Thoracic aorta (tissue), 2 donors: Measurements from ENCODE around the gene SSR1. TPM values are rescaled to one million over a fixed set of nuclear protein-coding genes. Genes with fewer than 3 reads are reported as not detected.
"Not testable (repeated sequence)": the region's sequence is repeated elsewhere in the genome, so short reads cannot be mapped to it uniquely, and the experiment has no call there.

Source experiments
- ATAC-seq: fragments of 150-250 bp; one replicate; pipeline ENCODE4 v1.8.0; 2017; ENCODE audit warnings: low read depth; ENCODE audit not compliant: insufficient number of reproducible peaks, low FRiP score
- DNase-seq: peaks from one replicate; pipeline ENCODE4 v3.0.0-alpha.2; 2020; ENCODE audit warnings: low spot score
- H3K27ac ChIP-seq, 2 donors: fragments of 200-600 bp; sonication (generic); 1 replicate in 1 of 2; 2 replicates in 1 of 2; pipeline ENCODE4 v1.5.1; 2016; ENCODE audit warnings: mild to moderate bottlenecking in 2 of 2, moderate library complexity in 2 of 2
- H3K27me3 ChIP-seq: fragments of 200-600 bp; sonication (generic); replicated peaks from 2 replicates; pipeline ENCODE4 v1.6.0; 2016; ENCODE audit warnings: mild to moderate bottlenecking; ENCODE audit not compliant: insufficient read depth
- H3K36me3 ChIP-seq: fragments of 200-600 bp; sonication (generic); one replicate; pipeline ENCODE4 v1.5.1; 2016
- H3K4me1 ChIP-seq, 2 donors: fragments of 200-600 bp; sonication (generic); 1 replicate in 1 of 2; 2 replicates in 1 of 2; pipeline versions ENCODE4 v1.5.1 to v1.6.0; 2016; ENCODE audit warnings: low read depth in 2 of 2, mild to moderate bottlenecking in 1 of 2; ENCODE audit not compliant: control insufficient read depth in 1 of 2
- H3K4me3 ChIP-seq: fragments of 200-600 bp; sonication (generic); 2 replicates; pipeline ENCODE4 v1.5.1; 2016; ENCODE audit warnings: mild to moderate bottlenecking
- H3K9me3 ChIP-seq: fragments of 200-600 bp; sonication (generic); 2 replicates; pipeline ENCODE4 v1.5.1; 2016
- CTCF ChIP-seq: fragments of 200-600 bp; sonication (generic); IDR thresholded peaks from one replicate; pipeline ENCODE4 v1.5.1; 2019; ENCODE audit warnings: antibody characterized with exemption
- total RNA-seq, 2 donors: library from RNA; depleted of rRNA; stranded (reverse); fragments of >200 nt; gene quantifications; one replicate each; pipeline versions ENCODE4 v1.1.0 to v1.2.3, GENCODE V29; 2016

SSR1 gene
- total RNA-seq, 2 donors from 2014 or later: 56.6 to 59.4 TPM

- no peaks in the 10 kb centered on the region for H3K4me1 ChIP-seq
- DNase-seq: no peak
- H3K27me3 ChIP-seq: no peaks in the 10 kb centered on the region
- ATAC-seq: no peak
- no peak overlapping the region for H3K4me3 ChIP-seq
- H3K27ac ChIP-seq: no peak overlapping the region
- H3K36me3 ChIP-seq: no peaks in the 10 kb centered on the region
- TF ChIP-seq CTCF: no peak
- H3K9me3 ChIP-seq: no peaks in the 10 kb centered on the region
These were observed 29.2 kb upstream of the SSR1 start for GRCh38 chr6:7341989-7342742.

DNA sequence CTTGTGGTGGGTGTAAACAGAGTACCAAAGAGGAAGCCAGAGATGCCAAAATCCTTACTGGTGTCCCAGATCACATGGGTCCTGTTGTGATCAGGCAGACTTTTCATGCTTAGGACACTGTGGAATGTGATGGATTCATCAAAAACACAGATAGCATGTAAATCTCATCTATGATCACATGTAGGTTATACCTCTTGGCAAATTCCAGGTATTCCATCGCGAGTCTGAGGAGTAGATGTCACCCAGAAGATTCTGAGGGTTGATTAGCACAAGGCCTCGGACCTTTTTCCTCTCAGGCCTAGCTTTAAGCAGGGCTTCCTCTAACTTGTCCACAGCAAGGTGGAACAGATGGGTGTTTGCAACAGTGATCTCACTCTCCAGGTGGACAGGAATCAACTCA lies 28.3 kb upstream of the SSR1 start:
- Histone ChIP-seq H3K27me3 (no peaks in the 10 kb centered on the region), H3K9me3 (no peaks in the 10 kb centered on the region), H3K27ac (no peak overlapping the region), H3K36me3 (no peaks in the 10 kb centered on the region), H3K4me1 (no peaks in the 10 kb centered on the region), H3K4me3 (no peak overlapping the region)
- TF ChIP-seq CTCF: no peak
- DNase-seq: no peak
- no peak for ATAC-seq

- not testable (repeated sequence) for DNase-seq, ATAC-seq, H3K36me3 ChIP-seq, H3K27ac ChIP-seq, H3K27me3 ChIP-seq, H3K4me1 ChIP-seq, H3K9me3 ChIP-seq, H3K4me3 ChIP-seq
These were observed 26.2 kb upstream of the SSR1 start for GRCh38 chr6:7339007-7339732.

DNA sequence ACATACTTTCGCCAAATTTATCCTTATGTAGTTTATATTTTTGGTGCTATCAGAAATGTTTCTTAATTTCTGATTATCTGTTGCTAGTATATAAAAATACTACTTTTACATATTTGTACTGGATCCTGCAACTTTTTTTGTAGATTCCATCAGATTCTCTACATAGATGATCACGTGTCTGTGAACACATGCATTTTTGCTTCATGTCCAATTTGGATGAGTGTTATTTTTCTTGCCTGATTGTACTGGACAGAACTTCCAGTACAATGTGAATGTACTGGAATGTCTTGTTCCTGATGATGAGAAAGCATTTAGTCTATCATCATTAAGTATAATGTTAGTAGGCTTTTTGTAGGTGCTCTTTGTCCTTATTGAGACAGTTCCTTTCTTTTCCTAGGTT lies 25.0 kb upstream of the SSR1 start:
- no peaks in the 10 kb centered on the region for H3K36me3 ChIP-seq
- DNase-seq (no peak), ATAC-seq (no peak)
- H3K4me3 ChIP-seq: no peak overlapping the region
- no peaks in the 10 kb centered on the region for H3K4me1 ChIP-seq
- H3K27ac ChIP-seq: no peak overlapping the region
- no peaks in the 10 kb centered on the region for H3K9me3 ChIP-seq
- H3K27me3 ChIP-seq: no peaks in the 10 kb centered on the region
- no peak for TF ChIP-seq CTCF

GRCh38 chr6:7335519-7335918 lies 22.5 kb upstream of the SSR1 start:
- ATAC-seq (no peak), DNase-seq (no peak)
- Histone ChIP-seq H3K9me3 (no peaks in the 10 kb centered on the region), H3K36me3 (no peaks in the 10 kb centered on the region), H3K4me1 (no peaks in the 10 kb centered on the region), H3K4me3 (no peak overlapping the region), H3K27me3 (no peaks in the 10 kb centered on the region), H3K27ac (no peak overlapping the region)
- no peak for TF ChIP-seq CTCF
